Upper lobe of right lung (tissue), 1 donor: Measurements from ENCODE around the gene COL5A3. TPM values are rescaled to one million over a fixed set of nuclear protein-coding genes. Genes with fewer than 3 reads are reported as not detected.
"Not testable (repeated sequence)": the region's sequence is repeated elsewhere in the genome, so short reads cannot be mapped to it uniquely, and the experiment has no call there.

Experiments
- ATAC-seq: fragments of 200-7000 bp; cut with Tn5 transposase; one replicate; pipeline ENCODE4 v1.9.1; 2020; ENCODE audit warnings: mild to moderate bottlenecking, moderate library complexity
- DNase-seq: peaks from one replicate; pipeline ENCODE4 v3.0.0-alpha.2; 2020
- H3K27ac ChIP-seq: fragments of 200-600 bp; one replicate; pipeline ENCODE4 v1.8.0; 2022
- H3K27me3 ChIP-seq: fragments of 200-600 bp; one replicate; pipeline ENCODE4 v1.8.0; 2022; ENCODE audit warnings: mild to moderate bottlenecking
- H3K36me3 ChIP-seq: fragments of 200-600 bp; one replicate; pipeline ENCODE4 v1.8.0; 2022
- H3K4me1 ChIP-seq: fragments of 200-600 bp; one replicate; pipeline ENCODE4 v1.8.0; 2022
- H3K4me3 ChIP-seq: fragments of 200-600 bp; one replicate; pipeline ENCODE4 v1.8.0; 2022; ENCODE audit warnings: mild to moderate bottlenecking
- H3K9me3 ChIP-seq: fragments of 200-600 bp; one replicate; pipeline ENCODE4 v1.8.0; 2022
- intact Hi-C: fragments of 100-400 bp; cut with DNase I; formaldehyde crosslinking; loops from one replicate; pipeline ENCODE4 v1.11.0; 2022
- total RNA-seq: library from RNA; stranded (reverse); fragmentation: NEBNext Ultra II Directional; extraction: Animal tissue kit (Norgen Biotek cat#: 25700); gene quantifications from one replicate; pipeline ENCODE4 v1.2.1, GENCODE V29; 2021
- TF ChIP-seq, protein P1 (sequence below): fragments of 200-600 bp; IDR thresholded peaks from one replicate; pipeline ENCODE4 v1.8.0; 2022; ENCODE audit warnings: antibody characterized with exemption
- donor health status: DM: no; HTN: yes; CAD: no; lungs with severe emphysema.

Gene COL5A3
- total RNA-seq, 1 donor from 2014 or later, result 9.6 TPM

DNA sequence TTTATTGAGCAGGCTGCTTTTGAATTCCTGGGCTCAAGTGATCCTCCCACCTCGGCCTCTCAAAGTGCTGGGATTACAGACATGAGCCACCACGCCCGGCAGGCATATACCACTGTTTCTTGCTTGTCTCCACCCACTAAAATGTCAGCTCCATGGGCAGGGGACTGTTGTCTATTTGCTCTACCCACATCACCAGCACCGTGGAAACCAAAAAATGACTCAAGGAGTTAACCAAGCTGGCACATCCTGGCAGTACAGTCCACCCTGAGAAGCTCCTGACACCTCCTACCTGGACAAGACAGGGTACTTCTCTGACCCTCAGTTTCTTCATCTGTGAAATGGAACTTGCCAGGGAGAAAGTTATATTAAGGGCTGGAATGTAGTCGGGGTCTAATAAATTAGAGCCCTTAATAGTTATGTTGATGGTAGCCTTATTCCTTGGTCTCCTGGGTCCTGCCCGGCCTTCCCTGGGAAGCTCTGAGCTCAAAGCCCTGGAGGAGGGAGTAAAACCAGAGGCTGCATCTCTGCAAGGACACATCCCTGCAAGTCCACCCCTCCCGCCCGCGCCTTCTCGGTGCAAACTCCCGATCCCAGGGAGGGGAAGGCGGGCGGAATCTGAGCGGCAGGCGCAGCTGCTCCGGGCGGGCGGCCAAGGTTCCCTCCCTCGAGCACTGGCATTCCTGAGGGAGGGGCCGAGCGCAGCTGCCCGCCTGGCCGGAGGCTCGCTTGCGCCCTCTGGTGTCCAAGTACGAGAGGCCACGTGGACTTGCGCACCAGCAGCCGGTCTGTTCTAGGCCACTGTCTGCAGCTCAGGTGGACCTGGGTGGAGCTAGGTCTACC is 17.1 kb upstream of the COL5A3 start:
- no peak overlapping the region for H3K4me3 ChIP-seq
- H3K9me3 ChIP-seq, result no peaks in the 10 kb centered on the region
- H3K27ac ChIP-seq, result no peak overlapping the region
- intact Hi-C loops, result no loop called here
- TF ChIP-seq, protein P1, sequence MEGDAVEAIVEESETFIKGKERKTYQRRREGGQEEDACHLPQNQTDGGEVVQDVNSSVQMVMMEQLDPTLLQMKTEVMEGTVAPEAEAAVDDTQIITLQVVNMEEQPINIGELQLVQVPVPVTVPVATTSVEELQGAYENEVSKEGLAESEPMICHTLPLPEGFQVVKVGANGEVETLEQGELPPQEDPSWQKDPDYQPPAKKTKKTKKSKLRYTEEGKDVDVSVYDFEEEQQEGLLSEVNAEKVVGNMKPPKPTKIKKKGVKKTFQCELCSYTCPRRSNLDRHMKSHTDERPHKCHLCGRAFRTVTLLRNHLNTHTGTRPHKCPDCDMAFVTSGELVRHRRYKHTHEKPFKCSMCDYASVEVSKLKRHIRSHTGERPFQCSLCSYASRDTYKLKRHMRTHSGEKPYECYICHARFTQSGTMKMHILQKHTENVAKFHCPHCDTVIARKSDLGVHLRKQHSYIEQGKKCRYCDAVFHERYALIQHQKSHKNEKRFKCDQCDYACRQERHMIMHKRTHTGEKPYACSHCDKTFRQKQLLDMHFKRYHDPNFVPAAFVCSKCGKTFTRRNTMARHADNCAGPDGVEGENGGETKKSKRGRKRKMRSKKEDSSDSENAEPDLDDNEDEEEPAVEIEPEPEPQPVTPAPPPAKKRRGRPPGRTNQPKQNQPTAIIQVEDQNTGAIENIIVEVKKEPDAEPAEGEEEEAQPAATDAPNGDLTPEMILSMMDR, result peak; percentile 97
- peak; percentile 100 for ATAC-seq
- H3K27me3 ChIP-seq, result peaks cover 17% of the 10 kb centered on the region
- peaks cover 5% of the 10 kb centered on the region for H3K4me1 ChIP-seq
- DNase-seq, result peak; percentile 97
- no peaks in the 10 kb centered on the region for H3K36me3 ChIP-seq

DNA sequence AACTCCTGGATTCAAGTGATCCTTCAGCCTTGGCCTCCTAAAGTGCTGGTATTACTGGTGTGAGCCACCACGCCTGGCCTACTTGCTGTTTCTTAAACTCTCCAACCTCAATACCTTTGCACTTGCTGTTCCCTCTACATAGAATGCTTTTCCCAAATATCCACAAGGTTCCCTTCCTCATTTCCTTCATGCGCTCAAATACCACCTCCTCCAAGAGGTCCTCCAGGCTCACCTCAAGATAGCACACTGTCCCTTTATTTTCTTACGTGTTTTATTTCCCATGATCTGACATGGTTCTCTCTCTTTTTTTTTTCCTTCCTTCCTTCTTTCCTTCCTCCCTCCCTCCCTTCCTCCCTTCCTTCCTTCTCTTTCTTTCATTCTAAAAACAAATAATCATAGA is 16.4 kb upstream of the COL5A3 start:
- Histone ChIP-seq H3K4me3 (no peak overlapping the region), H3K4me1 (peaks cover 5% of the 10 kb centered on the region), H3K27ac (no peak overlapping the region), H3K27me3 (peaks cover 10% of the 10 kb centered on the region), H3K36me3 (no peaks in the 10 kb centered on the region), H3K9me3 (no peaks in the 10 kb centered on the region)
- TF ChIP-seq, protein P1, result no peak
- no peak for DNase-seq
- no peak for ATAC-seq
- intact Hi-C loops, result no loop called here

DNA sequence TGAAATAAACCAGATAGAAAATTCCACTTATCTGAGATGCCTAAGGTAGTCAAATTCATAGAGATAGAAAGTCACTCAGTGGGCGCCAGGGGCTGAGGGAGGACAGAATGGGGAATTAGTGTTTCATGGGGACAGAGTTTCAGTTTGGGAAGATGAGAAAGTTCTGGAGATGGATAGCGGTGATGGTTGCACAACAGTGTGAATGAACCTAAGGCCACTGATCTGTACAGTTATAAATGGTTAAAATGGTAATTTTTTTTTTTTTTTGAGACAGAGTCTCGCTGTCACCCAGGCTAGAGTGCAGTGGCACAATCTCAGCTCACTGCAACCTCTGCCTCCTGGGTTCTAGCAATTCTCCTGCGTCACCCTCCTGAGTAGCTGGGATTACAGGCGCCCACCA is 12.8 kb upstream of the COL5A3 start:
- H3K36me3 ChIP-seq, H3K4me3 ChIP-seq, H3K27ac ChIP-seq, DNase-seq, intact Hi-C loops, H3K27me3 ChIP-seq, ATAC-seq, H3K9me3 ChIP-seq, H3K4me1 ChIP-seq: not testable (repeated sequence)

DNA sequence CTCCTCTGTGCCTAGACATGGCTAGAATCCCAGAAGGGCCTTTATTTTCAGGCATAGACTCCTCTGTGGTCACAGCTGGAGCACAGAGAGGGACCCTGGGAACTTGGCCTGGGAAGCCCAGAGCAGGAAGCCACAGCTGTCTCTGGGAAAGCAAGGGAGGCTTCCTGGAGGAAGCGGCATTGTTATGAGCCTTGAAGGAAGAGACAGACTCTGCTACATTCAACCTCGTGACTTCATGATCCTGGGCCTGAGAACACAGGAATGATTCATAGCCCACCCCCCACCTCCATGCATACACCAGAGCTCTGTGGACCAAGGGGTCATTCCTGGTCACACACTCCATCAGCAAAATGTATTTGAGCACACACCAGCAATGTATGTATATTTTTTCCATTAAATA is 11.6 kb upstream of the COL5A3 start:
- Histone ChIP-seq H3K27me3 (peaks cover 6% of the 10 kb centered on the region), H3K27ac (no peak overlapping the region), H3K36me3 (no peaks in the 10 kb centered on the region), H3K9me3 (no peaks in the 10 kb centered on the region), H3K4me1 (no peaks in the 10 kb centered on the region), H3K4me3 (no peak overlapping the region)
- TF ChIP-seq, protein P1, result no peak
- no peak for ATAC-seq
- DNase-seq, result no peak
- intact Hi-C loops, result no loop called here

DNA sequence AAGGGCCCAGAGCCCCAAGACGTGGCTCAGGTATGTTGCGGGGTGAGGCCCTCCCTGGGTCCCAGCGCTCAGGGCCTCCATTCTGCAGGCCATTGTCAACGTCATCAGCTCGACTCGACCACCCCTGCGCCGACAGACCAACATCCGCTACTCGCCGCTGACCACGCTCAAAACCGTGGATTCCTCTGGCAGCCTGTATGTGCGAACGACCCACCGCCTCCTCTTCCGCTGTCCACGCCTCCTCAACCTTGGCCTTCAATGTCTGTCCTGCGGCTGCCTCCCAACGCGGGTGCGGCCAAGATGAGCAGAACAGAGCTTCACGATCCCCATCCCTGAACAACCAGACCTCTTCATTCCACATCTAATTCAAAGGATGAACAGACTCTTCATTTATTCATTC is 11.1 kb upstream of the COL5A3 start:
- intact Hi-C loops, result no loop called here
- Histone ChIP-seq H3K4me1 (no peaks in the 10 kb centered on the region), H3K36me3 (no peaks in the 10 kb centered on the region), H3K27me3 (peaks cover 6% of the 10 kb centered on the region), H3K9me3 (no peaks in the 10 kb centered on the region), H3K27ac (no peak overlapping the region), H3K4me3 (no peak overlapping the region)
- ATAC-seq (no peak), DNase-seq (no peak)
- TF ChIP-seq, protein P1, result no peak

DNA sequence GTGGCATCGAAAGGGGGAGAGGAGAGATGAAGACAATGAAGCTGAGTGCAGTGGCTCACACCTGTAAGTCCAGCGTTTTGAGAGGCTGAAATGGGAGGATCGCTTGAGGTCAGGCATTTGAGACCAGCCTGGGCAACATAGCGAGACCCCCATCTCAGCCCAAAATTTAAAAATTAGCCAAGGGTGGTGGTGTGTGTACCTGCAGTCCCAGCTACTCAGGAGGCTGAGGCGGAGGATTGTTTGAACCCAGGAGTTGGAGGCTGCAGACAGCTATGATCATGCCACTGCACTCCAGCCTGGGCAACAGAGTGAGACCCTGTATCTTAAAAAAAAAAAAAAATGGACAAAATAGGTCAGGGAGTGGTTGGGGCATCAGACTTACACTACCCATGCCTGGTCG is 10.5 kb upstream of the COL5A3 start:
- Histone ChIP-seq H3K9me3 (no peaks in the 10 kb centered on the region), H3K27ac (no peak overlapping the region), H3K27me3 (peaks cover 6% of the 10 kb centered on the region), H3K4me1 (no peaks in the 10 kb centered on the region), H3K4me3 (no peak overlapping the region), H3K36me3 (no peaks in the 10 kb centered on the region)
- intact Hi-C loops, result no loop called here
- TF ChIP-seq, protein P1, result no peak
- DNase-seq (no peak), ATAC-seq (no peak)
